K562 (cell line): ENCODE measurements around the gene CBX2. TPM values are rescaled to one million over a fixed set of nuclear protein-coding genes. Genes with fewer than 3 reads are reported as not detected.

ENCODE experiments used
- ATF4 ChIP-seq: fragments of 450-650 bp; formaldehyde crosslinking; IDR thresholded peaks from 2 replicates; pipeline ENCODE4 v1.4.0; 2022; ENCODE audit warnings: mild to moderate bottlenecking, moderate library complexity
- E2F3 ChIP-seq: fragments of 250-450 bp; sonication (Bioruptor Pico); IDR thresholded peaks from 2 replicates; pipeline ENCODE4 v1.4.0; 2020; ENCODE audit warnings: mild to moderate bottlenecking
- EHMT2 ChIP-seq: fragments of 450-650 bp; IDR thresholded peaks from 2 replicates; pipeline ENCODE4 v1.6.1; 2018; ENCODE audit warnings: antibody characterized with exemption
- ESRRA ChIP-seq: fragments of 450-650 bp; IDR thresholded peaks from 2 replicates; pipeline ENCODE4 v1.6.1; 2014; ENCODE audit warnings: low read depth, mild to moderate bottlenecking, moderate library complexity, borderline replicate concordance
- GTF3C2 ChIP-seq: IDR thresholded peaks from 3 replicates; pipeline ENCODE4 v1.6.1; 2011; ENCODE audit warnings: borderline replicate concordance, mild to moderate bottlenecking, moderate library complexity; ENCODE audit not compliant: insufficient read length; ENCODE audit errors: extremely low read depth
- KLF13 ChIP-seq: fragments of 450-650 bp; IDR thresholded peaks from 2 replicates; pipeline ENCODE4 v1.6.1; 2016; ENCODE audit warnings: missing genetic modification characterization, low read depth, mild to moderate bottlenecking, missing compliant biosample characterization, moderate library complexity, borderline replicate concordance
- MAZ ChIP-seq, 2 experiments: fragments of 450-650 bp in 1 of 2; sonication (generic) in 1 of 2; formaldehyde crosslinking; IDR thresholded peaks in 1 of 2; conservative IDR thresholded peaks in 1 of 2; 2 replicates each; pipeline versions ENCODE4 v1.4.0 to v1.5.0; 2020; ENCODE audit warnings: mild to moderate bottlenecking in 1 of 2, missing genetic modification reagents in 1 of 2
- NCOA4 ChIP-seq: fragments of 450-650 bp; IDR thresholded peaks from 2 replicates; pipeline ENCODE4 v1.6.1; 2018; ENCODE audit warnings: mild to moderate bottlenecking; ENCODE audit not compliant: partially characterized antibody
- NR3C1 ChIP-seq: sonication (generic); formaldehyde crosslinking; IDR thresholded peaks from 2 replicates; pipeline ENCODE4 v1.8.1; 2022; ENCODE audit warnings: missing genetic modification reagents
- PML ChIP-seq: IDR thresholded peaks from 2 replicates; pipeline ENCODE4 v1.6.1; 2012; ENCODE audit warnings: low read length, inconsistent platforms
- TAF9B ChIP-seq: fragments of 450-650 bp; IDR thresholded peaks from 2 replicates; pipeline ENCODE4 v1.6.1; 2018; ENCODE audit warnings: mild to moderate bottlenecking; ENCODE audit not compliant: partially characterized antibody
- TEAD2 ChIP-seq: fragments of 450-650 bp; IDR thresholded peaks from 2 replicates; pipeline ENCODE4 v1.6.1; 2016; ENCODE audit warnings: missing genetic modification characterization, control low read depth, missing compliant biosample characterization
- THRB ChIP-seq: fragments of 450-650 bp; formaldehyde crosslinking; conservative IDR thresholded peaks from 2 replicates; pipeline ENCODE4 v1.4.0; 2022; ENCODE audit warnings: mild to moderate bottlenecking, missing genetic modification characterization
- TRIM28 ChIP-seq: fragments of 450-650 bp; IDR thresholded peaks from 2 replicates; pipeline ENCODE4 v1.6.1; 2017
- ZNF395 ChIP-seq: fragments of 200-800 bp; sonication (Bioruptor generic); IDR thresholded peaks from 2 replicates; pipeline ENCODE4 v1.6.1; 2017; ENCODE audit warnings: missing genetic modification characterization, missing compliant biosample characterization
- ZNF592 ChIP-seq: fragments of 450-650 bp; IDR thresholded peaks from 2 replicates; pipeline ENCODE4 v1.6.1; 2017; ENCODE audit warnings: antibody characterized with exemption, mild to moderate bottlenecking
- ZNF766 ChIP-seq: fragments of 200-800 bp; sonication (Bioruptor generic); conservative IDR thresholded peaks from 2 replicates; pipeline ENCODE4 v1.6.1; 2016; ENCODE audit warnings: missing genetic modification characterization, missing compliant biosample characterization
- polyA plus RNA-seq, 8 experiments: library from polyadenylated mRNA; depleted of rRNA in 4 of 8; stranded (reverse) in 5 of 8; unstranded in 3 of 8; fragments of >200 nt; fragmentation: Nextera tagmentation in 2 of 8; fragmentation: Illumina TruSeq in 1 of 8; extraction: Ambion mirVana in 2 of 8; extraction: Trizol in 1 of 8; gene quantifications; 2 replicates each; pipeline versions ENCODE4 v1.2.1 to v1.2.3, GENCODE V29; 2011 to 2014; ENCODE audit warnings: inconsistent platforms in 1 of 8, missing spikeins in 1 of 8
- total RNA-seq, 7 experiments: library from RNA; depleted of rRNA in 6 of 7; stranded (reverse); fragments of >200 nt in 6 of 7; fragmentation: Illumina TruSeq in 2 of 7; extraction: Trizol in 2 of 7; gene quantifications; 2 replicates each; pipeline versions ENCODE4 v1.2.1 to v1.2.3, GENCODE V29; 2011 to 2021; ENCODE audit warnings: low replicate concordance in 1 of 7

Gene CBX2
- total and polyA plus RNA-seq, 9 of the 15 experiments (the other 6 are each of a cell fraction or from before 2014, with no cell fraction given) = 0.66 to 26.9 (median 13.9) TPM

GRCh38 chr17:79777894-79778503 lies at the start of gene CBX2 (continued):
- TF ChIP-seq ZNF592 (0 out of 2 replicates have a peak, but pooled peaks have one; percentile 11), THRB (CRISPR knock-in tag) (no peak), ZNF766 (CRISPR knock-in tag) (no peak), PML (no peak), ZNF395 (CRISPR knock-in tag) (peak; percentile 44; the same call in 1 of the 2 replicates), TRIM28 (no peak), ESRRA (no peak), KLF13 (tag) (no peak), E2F3 (CRISPR knock-in tag) (no peak), ATF4 (CRISPR knock-in tag) (no peak), GTF3C2 (no peak), TEAD2 (tag) (no peak), TAF9B (no peak), NR3C1 (CRISPR knock-in tag) (no peak), EHMT2 (no peak), MAZ (CRISPR knock-in tag; conservative IDR thresholded peaks at IDR 0.05 in 1 of 2, IDR thresholded peaks at IDR 0.05 in 1 of 2) (no peak), NCOA4 (no peak)
